Mesendoderm (in vitro differentiated cells): ENCODE data around the gene CYB561A3.

Experiments used
- DNase-seq: peaks from one replicate; pipeline ENCODE4 v3.0.0; 2013
- H2AK5ac ChIP-seq: 2 replicates; pipeline ENCODE4 v1.6.1; 2013; ENCODE audit warnings: low read length, inconsistent platforms
- H2BK120ac ChIP-seq: 2 replicates; pipeline ENCODE4 v1.6.1; 2013; ENCODE audit warnings: low read depth, mild to moderate bottlenecking, low read length, moderate library complexity, mixed read lengths
- H2BK15ac ChIP-seq: replicated peaks from 2 replicates; pipeline ENCODE4 v1.6.1; 2013; ENCODE audit warnings: low read depth, mild to moderate bottlenecking, moderate library complexity
- H2BK5ac ChIP-seq: 2 replicates; pipeline ENCODE4 v1.6.1; 2013; ENCODE audit warnings: low read length, inconsistent platforms
- H3K18ac ChIP-seq: 2 replicates; pipeline ENCODE4 v1.6.1; 2013; ENCODE audit warnings: mild to moderate bottlenecking, low read length, mixed read lengths
- H3K23ac ChIP-seq: one replicate; pipeline ENCODE4 v1.6.1; 2013; ENCODE audit warnings: low read length
- H3K27ac ChIP-seq: 2 replicates; pipeline ENCODE4 v1.5.1; 2013; ENCODE audit warnings: low read depth, mild to moderate bottlenecking, inconsistent platforms, low read length, moderate library complexity
- H3K27me3 ChIP-seq: 2 replicates; pipeline ENCODE4 v1.6.1; 2013; ENCODE audit warnings: low read length, control low read depth, mild to moderate bottlenecking, inconsistent platforms; ENCODE audit not compliant: insufficient read depth, poor library complexity
- H3K36me3 ChIP-seq: 2 replicates; pipeline ENCODE4 v1.6.1; 2013; ENCODE audit warnings: low read length, inconsistent platforms; ENCODE audit not compliant: control insufficient read depth, insufficient read depth
- H3K4ac ChIP-seq: one replicate; pipeline ENCODE4 v1.6.1; 2013; ENCODE audit warnings: low read depth, mild to moderate bottlenecking, low read length, moderate library complexity
- H3K4me1 ChIP-seq: 2 replicates; pipeline ENCODE4 v1.6.1; 2013; ENCODE audit warnings: low read depth, low read length, inconsistent platforms; ENCODE audit not compliant: control insufficient read depth
- H3K4me2 ChIP-seq: 2 replicates; pipeline ENCODE4 v1.6.1; 2013; ENCODE audit warnings: low read length
- H3K4me3 ChIP-seq: 2 replicates; pipeline ENCODE4 v1.5.1; 2013; ENCODE audit warnings: mild to moderate bottlenecking, low read length
- H3K56ac ChIP-seq: one replicate; pipeline ENCODE4 v1.6.1; 2013; ENCODE audit warnings: low read length
- H3K79me1 ChIP-seq: 2 replicates; pipeline ENCODE4 v1.6.1; 2013; ENCODE audit warnings: low read length, inconsistent platforms
- H3K79me2 ChIP-seq: 2 replicates; pipeline ENCODE4 v1.6.1; 2013; ENCODE audit warnings: mild to moderate bottlenecking, low read length; ENCODE audit not compliant: control insufficient read depth, insufficient read depth
- H3K9ac ChIP-seq: 2 replicates; pipeline ENCODE4 v1.6.1; 2013; ENCODE audit warnings: low read length, inconsistent platforms
- H4K5ac ChIP-seq: one replicate; pipeline ENCODE4 v1.6.1; 2013; ENCODE audit warnings: low read length
- H4K8ac ChIP-seq: one replicate; pipeline ENCODE4 v1.6.1; 2013; ENCODE audit warnings: low read depth, mild to moderate bottlenecking, control low read depth, low read length, moderate library complexity
- WGBS: extraction: QIAGEN DNeasy Blood & Tissue Kit; methylation state at CpG from one replicate; pipeline ENCODE4 v1.1.7; 2013; ENCODE audit warnings: low lambda C conversion rate, missing lambda C conversion rate; ENCODE audit not compliant: insufficient coverage; ENCODE audit errors: extremely low coverage; 5-methylcytosine and 5-hydroxymethylcytosine counted together

Gene CYB561A3

DNA sequence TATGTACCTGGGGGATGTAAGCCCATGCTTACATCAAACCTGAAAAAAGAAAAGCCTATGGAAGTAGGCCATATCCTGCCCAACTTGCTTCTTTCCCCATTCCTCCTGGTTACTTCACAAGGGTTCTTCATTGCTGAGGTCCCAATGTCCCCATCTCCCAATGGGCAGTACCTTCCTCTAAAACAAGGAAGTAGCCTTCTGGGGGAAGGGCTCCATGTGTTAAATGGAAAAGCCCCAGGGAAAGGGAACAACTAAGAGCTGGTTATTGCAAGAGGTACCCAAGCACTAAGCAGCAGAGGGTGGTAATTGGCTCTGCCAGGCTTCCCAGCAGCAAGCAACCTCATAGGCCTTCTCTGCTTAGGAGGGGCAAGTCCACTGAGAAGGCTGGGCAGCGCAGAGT lies 42.0 kb upstream of the CYB561A3 start:
- Histone ChIP-seq H2BK120ac (no peak overlapping the region), H3K79me1 (peaks cover 2% of the 10 kb centered on the region), H3K36me3 (peaks cover 27% of the 10 kb centered on the region), H3K4me2 (no peak overlapping the region), H3K18ac (no peak overlapping the region), H2BK15ac (no peak overlapping the region), H3K56ac (no peak overlapping the region), H3K79me2 (no peaks in the 10 kb centered on the region), H3K27me3 (no peaks in the 10 kb centered on the region), H3K9ac (no peak overlapping the region), H3K27ac (no peak overlapping the region), H3K4me1 (no peaks in the 10 kb centered on the region), H2BK5ac (no peak overlapping the region), H3K4me3 (no peak overlapping the region), H2AK5ac (no peak overlapping the region), H4K8ac (no peak overlapping the region), H3K23ac (no peak overlapping the region), H4K5ac (no peak overlapping the region), H3K4ac (no peak overlapping the region)
- DNase-seq, result no peak
- no CpG with 5 or more reads among the region's 1 CpG for WGBS

DNA sequence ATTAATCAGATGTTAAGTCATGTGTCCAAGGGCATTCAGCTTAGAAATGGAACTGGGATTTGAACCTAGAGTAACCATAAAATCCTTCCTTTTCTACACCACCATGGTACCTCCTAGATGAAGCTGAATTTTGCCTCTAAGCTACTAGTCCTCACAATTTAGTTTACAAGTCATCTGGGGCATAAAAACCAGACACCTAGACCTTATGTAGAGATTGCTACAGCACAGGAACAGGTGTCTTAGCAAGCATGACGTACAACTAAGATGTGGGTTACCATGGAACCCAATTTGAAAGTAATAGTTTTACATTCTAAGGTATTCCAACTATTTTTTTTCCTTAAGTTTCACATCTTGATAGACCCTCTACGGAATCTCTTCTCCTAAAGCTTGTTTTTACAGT lies 39.9 kb upstream of the CYB561A3 start:
- no peak for DNase-seq
- H3K79me1 ChIP-seq, result no peaks in the 10 kb centered on the region
- no peak overlapping the region for H4K5ac ChIP-seq
- no peaks in the 10 kb centered on the region for H3K79me2 ChIP-seq
- no peak overlapping the region for H2BK15ac ChIP-seq
- no peak overlapping the region for H3K23ac ChIP-seq
- no peak overlapping the region for H3K56ac ChIP-seq
- H3K27ac ChIP-seq, result no peak overlapping the region
- no peak overlapping the region for H2BK120ac ChIP-seq
- no peak overlapping the region for H2BK5ac ChIP-seq
- H3K27me3 ChIP-seq, result no peaks in the 10 kb centered on the region
- H3K9ac ChIP-seq, result no peak overlapping the region
- no peaks in the 10 kb centered on the region for H3K4me1 ChIP-seq
- no peak overlapping the region for H4K8ac ChIP-seq
- no peak overlapping the region for H3K4me3 ChIP-seq
- no CpG with 5 or more reads among the region's 2 CpGs for WGBS
- H3K36me3 ChIP-seq, result peaks cover 23% of the 10 kb centered on the region
- H3K4me2 ChIP-seq, result no peak overlapping the region
- no peak overlapping the region for H3K4ac ChIP-seq
- H2AK5ac ChIP-seq, result no peak overlapping the region
- H3K18ac ChIP-seq, result no peak overlapping the region

DNA sequence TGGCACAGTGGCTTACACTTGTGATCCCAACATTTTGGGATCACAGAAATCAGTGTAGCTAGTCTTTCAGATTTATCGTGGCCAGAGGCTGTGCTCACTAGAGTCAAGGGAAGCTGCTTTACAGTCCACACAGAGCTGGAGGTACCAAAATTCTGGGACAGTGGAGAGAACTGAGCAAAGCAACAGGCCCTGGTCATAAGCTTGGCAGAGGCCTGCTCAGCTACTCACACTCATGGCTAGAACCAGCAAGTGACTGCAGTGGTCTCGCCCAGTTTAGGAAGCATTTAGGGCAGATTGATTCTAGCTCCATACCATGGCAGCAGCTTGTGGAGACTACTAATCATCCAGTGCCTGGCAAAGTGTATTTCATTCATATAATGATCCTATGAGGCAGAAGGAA lies 39.5 kb upstream of the CYB561A3 start:
- DNase-seq, result no peak
- no peak overlapping the region for H3K4ac ChIP-seq
- H3K79me1 ChIP-seq, result no peaks in the 10 kb centered on the region
- no peak overlapping the region for H4K5ac ChIP-seq
- H3K27ac ChIP-seq, result no peak overlapping the region
- H2AK5ac ChIP-seq, result no peak overlapping the region
- H3K79me2 ChIP-seq, result no peaks in the 10 kb centered on the region
- peaks cover 23% of the 10 kb centered on the region for H3K36me3 ChIP-seq
- no peak overlapping the region for H3K56ac ChIP-seq
- no CpG with 5 or more reads among the region's 2 CpGs for WGBS
- no peak overlapping the region for H2BK15ac ChIP-seq
- no peaks in the 10 kb centered on the region for H3K4me1 ChIP-seq
- H3K4me3 ChIP-seq, result no peak overlapping the region
- no peak overlapping the region for H2BK120ac ChIP-seq
- no peaks in the 10 kb centered on the region for H3K27me3 ChIP-seq
- no peak overlapping the region for H3K9ac ChIP-seq
- no peak overlapping the region for H4K8ac ChIP-seq
- no peak overlapping the region for H3K23ac ChIP-seq
- H3K4me2 ChIP-seq, result no peak overlapping the region
- H2BK5ac ChIP-seq, result no peak overlapping the region
- H3K18ac ChIP-seq, result no peak overlapping the region

DNA sequence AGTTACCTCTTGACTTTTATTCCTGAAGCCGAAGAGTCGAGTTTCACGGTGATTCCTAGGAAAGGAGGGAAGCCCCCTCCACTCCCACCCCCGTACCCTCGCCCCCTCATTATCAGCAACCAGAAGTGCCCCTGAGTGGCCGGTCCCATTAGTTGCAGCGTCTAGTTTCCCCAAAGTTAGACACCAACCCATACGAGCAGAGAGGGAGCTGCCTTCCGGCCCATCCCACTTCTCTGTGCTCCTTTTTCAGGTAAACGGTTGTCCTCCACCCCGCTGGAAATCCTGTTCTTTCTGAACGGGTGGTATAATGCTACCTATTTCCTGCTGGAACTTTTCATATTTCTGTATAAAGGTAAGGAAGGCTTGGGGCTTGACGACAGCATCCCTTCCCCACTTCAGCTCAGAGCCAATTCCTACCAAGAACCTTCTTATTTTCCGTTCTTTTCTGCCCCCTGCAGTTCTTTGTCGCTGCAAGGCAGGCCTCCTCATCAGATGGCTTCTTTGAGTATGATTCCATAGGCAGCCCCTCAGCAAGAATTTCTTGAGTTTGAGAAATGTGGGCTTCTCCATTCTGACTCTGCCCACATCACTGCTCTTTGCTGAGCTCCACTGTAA lies 31.4 kb upstream of the CYB561A3 start:
- H3K27ac ChIP-seq, result no peak overlapping the region
- H2AK5ac ChIP-seq, result no peak overlapping the region
- H3K79me1 ChIP-seq, result no peaks in the 10 kb centered on the region
- peak overlapping the region; percentile 81 for H3K4me3 ChIP-seq
- DNase-seq, result peak; percentile 61
- no peaks in the 10 kb centered on the region for H3K27me3 ChIP-seq
- H3K18ac ChIP-seq, result peak overlapping the region; percentile 42
- H2BK15ac ChIP-seq, result no peak overlapping the region
- no peak overlapping the region for H3K23ac ChIP-seq
- H3K56ac ChIP-seq, result peak overlapping the region; percentile 91
- H3K4me1 ChIP-seq, result peaks cover 2% of the 10 kb centered on the region
- no peak overlapping the region for H2BK5ac ChIP-seq
- H3K36me3 ChIP-seq, result no peaks in the 10 kb centered on the region
- no peaks in the 10 kb centered on the region for H3K79me2 ChIP-seq
- H2BK120ac ChIP-seq, result no peak overlapping the region
- H4K8ac ChIP-seq, result no peak overlapping the region
- peak overlapping the region; percentile 95 for H3K4me2 ChIP-seq
- no peak overlapping the region for H4K5ac ChIP-seq
- WGBS, result no CpG with 5 or more reads among the region's 15 CpGs
- peak overlapping the region; percentile 76 for H3K4ac ChIP-seq
- peak overlapping the region; percentile 88 for H3K9ac ChIP-seq

DNA sequence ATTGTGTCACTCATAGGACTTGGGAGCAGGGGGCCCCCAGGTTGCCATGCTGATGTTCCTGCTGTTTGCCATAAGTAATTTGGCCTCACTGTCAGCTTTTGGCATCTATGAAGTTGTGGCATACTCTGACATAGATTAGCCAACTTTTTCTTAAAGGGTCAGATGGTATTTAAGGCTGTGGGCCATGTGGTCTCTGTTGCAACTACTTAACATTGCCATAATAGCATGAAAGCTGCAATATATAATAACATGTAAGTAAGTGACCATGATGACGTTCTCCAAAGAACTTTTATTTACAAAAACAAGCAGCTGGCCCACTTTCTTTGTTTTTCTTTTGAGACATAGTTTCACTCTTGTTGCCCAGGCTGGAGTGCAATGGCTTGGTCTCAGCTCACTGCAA lies 28.5 kb upstream of the CYB561A3 start:
- Histone ChIP-seq H4K5ac (no peak overlapping the region), H3K4me3 (no peak overlapping the region), H3K4ac (no peak overlapping the region)

More for the DNA sequence above, 28.5 kb upstream of the CYB561A3 start:
- Histone ChIP-seq H3K56ac (no peak overlapping the region), H4K8ac (no peak overlapping the region), H3K27me3 (no peaks in the 10 kb centered on the region), H3K79me2 (no peaks in the 10 kb centered on the region), H3K4me2 (no peak overlapping the region), H2AK5ac (no peak overlapping the region), H3K4me1 (peaks cover 2% of the 10 kb centered on the region), H3K36me3 (no peaks in the 10 kb centered on the region), H3K79me1 (no peaks in the 10 kb centered on the region), H2BK5ac (no peak overlapping the region), H3K9ac (no peak overlapping the region), H2BK15ac (no peak overlapping the region), H3K18ac (no peak overlapping the region), H3K23ac (no peak overlapping the region), H2BK120ac (no peak overlapping the region), H3K27ac (no peak overlapping the region)
- no CpG with 5 or more reads among the region's 1 CpG for WGBS
- no peak for DNase-seq
